ENCODE measurements around the gene ACBD6. TPM values are rescaled to one million over a fixed set of nuclear protein-coding genes. Genes with fewer than 3 reads are reported as not detected.

Gene ACBD6
- total RNA-seq, 1 donor from 2014 or later: 73.2 TPM

- no peak overlapping the region for H3K4me3 ChIP-seq (ENCODE audit: low read depth, low read length)
- no peak for DNase-seq (ENCODE audit: low read depth)
- no peaks in the 10 kb centered on the region for H3K36me3 ChIP-seq (ENCODE audit: control insufficient read depth, insufficient read depth, low read length)
- H3K27me3 ChIP-seq (ENCODE audit: control insufficient read depth, insufficient read depth, low read length): peaks cover 7% of the 10 kb centered on the region
- no peak for TF ChIP-seq CTCF (IDR thresholded peaks at IDR 0.05; ENCODE audit: insufficient read depth, low read length, poor library complexity, severe bottlenecking)
Observed at GRCh38 chr1:180251526-180252305, 250.7 kb downstream of the ACBD6 start.

DNA sequence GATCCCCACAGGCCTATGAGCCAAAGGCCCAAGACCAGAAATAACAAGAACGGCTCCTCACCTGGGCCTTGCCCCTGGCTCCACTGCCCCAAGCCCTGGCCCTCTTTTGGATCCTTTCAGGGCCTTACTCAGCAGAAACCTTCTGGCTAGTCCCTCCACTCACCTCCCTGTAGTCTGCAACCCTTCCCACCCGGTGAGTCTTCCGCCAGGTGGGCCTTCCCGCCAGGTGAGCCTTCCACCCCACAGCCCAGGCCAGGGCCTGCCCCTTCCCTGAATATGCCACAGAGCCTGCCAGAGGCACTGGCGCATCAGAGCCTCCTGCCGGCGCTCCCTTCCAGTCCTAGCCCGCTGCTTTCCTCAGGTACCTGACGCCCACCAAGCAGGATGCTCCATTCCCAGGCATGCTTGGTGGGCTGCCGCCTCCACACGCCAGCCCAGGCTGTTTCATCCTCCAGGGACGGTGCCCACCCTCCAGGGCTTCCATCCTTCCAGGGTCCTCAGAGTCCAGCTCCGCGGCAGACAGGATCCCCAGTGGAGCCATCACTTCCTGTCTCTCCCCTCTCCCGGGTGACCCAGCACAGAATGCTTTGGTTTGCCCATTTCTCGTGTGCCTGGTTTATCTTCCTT, 251.4 kb downstream of the ACBD6 start:
- no peak for TF ChIP-seq CTCF (IDR thresholded peaks at IDR 0.05; ENCODE audit: insufficient read depth, low read length, poor library complexity, severe bottlenecking)
- DNase-seq (ENCODE audit: low read depth): no peak
- peaks cover 7% of the 10 kb centered on the region for H3K27me3 ChIP-seq (ENCODE audit: control insufficient read depth, insufficient read depth, low read length)
- H3K36me3 ChIP-seq (ENCODE audit: control insufficient read depth, insufficient read depth, low read length): no peaks in the 10 kb centered on the region
- no peak overlapping the region for H3K4me3 ChIP-seq (ENCODE audit: low read depth, low read length)

- H3K36me3 ChIP-seq (ENCODE audit: control insufficient read depth, insufficient read depth, low read length): no peaks in the 10 kb centered on the region
- no peak overlapping the region for H3K4me3 ChIP-seq (ENCODE audit: low read depth, low read length)
- no peak for DNase-seq (ENCODE audit: low read depth)
- TF ChIP-seq CTCF (IDR thresholded peaks at IDR 0.05; ENCODE audit: insufficient read depth, low read length, poor library complexity, severe bottlenecking): no peak
- H3K27me3 ChIP-seq (ENCODE audit: control insufficient read depth, insufficient read depth, low read length): peaks cover 6% of the 10 kb centered on the region
Observed at GRCh38 chr1:180250499-180250770, 251.9 kb downstream of the ACBD6 start.

DNA sequence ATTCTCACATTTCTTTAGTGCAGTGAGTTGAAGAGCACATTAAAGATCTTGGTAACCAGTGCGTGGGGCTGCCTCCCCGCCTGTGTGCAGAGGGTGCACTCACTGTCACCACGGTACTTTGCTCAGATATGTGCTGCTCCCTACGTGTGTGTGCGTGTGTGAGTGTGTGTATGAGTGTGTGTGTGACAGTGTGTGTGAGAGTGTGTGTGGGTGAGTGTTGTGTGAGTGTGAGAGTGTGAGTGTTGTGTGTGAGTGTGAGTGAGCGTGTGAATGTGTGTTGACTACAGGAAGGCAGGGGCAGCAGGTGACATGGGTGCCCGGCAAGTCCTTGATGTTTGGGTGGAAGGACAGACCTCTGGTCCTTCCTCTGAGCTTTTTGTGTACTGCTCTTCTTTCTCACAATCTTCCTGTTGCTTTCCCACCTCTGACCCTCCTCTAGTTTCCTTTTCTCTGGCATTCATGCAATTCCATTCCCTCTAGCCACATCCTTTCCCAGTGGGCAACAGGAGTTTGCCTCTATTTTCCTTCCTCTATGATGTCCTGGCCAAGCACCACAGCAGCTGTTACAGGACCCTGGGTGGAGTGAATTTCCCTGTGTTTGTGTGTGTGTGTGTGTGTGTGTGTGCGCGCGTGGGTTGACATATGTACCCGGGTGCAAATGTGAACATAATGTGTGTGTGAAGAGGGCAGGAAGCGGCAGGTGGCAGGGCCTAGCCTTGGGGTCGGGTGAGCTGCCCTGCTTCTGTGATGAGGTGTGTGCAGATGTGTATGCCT, 252.5 kb downstream of the ACBD6 start:
- no peaks in the 10 kb centered on the region for H3K36me3 ChIP-seq (ENCODE audit: control insufficient read depth, insufficient read depth, low read length)
- H3K27me3 ChIP-seq (ENCODE audit: control insufficient read depth, insufficient read depth, low read length): peaks cover 11% of the 10 kb centered on the region
- DNase-seq (ENCODE audit: low read depth): no peak
- H3K4me3 ChIP-seq (ENCODE audit: low read depth, low read length): no peak overlapping the region
- no peak for TF ChIP-seq CTCF (IDR thresholded peaks at IDR 0.05; ENCODE audit: insufficient read depth, low read length, poor library complexity, severe bottlenecking)

GRCh38 chr1:180248731-180249681, 253.4 kb downstream of the ACBD6 start:
- Histone ChIP-seq H3K4me3 (ENCODE audit: low read depth, low read length) (no peak overlapping the region), H3K36me3 (ENCODE audit: control insufficient read depth, insufficient read depth, low read length) (no peaks in the 10 kb centered on the region), H3K27me3 (ENCODE audit: control insufficient read depth, insufficient read depth, low read length) (peaks cover 14% of the 10 kb centered on the region)
- peak; percentile 28 for TF ChIP-seq CTCF (IDR thresholded peaks at IDR 0.05; ENCODE audit: insufficient read depth, low read length, poor library complexity, severe bottlenecking)
- DNase-seq (ENCODE audit: low read depth): no peak
